Thoracic aorta (tissue), 2 donors: ENCODE results near the gene ABCB11. TPM values are rescaled to one million over a fixed set of nuclear protein-coding genes. Genes with fewer than 3 reads are reported as not detected.
"Not testable (repeated sequence)": the region's sequence is repeated elsewhere in the genome, so short reads cannot be mapped to it uniquely, and the experiment has no call there.

Source experiments
- ATAC-seq: fragments of 150-250 bp; one replicate; pipeline ENCODE4 v1.8.0; 2017; ENCODE audit warnings: low read depth; ENCODE audit not compliant: insufficient number of reproducible peaks, low FRiP score
- DNase-seq: peaks from one replicate; pipeline ENCODE4 v3.0.0-alpha.2; 2020; ENCODE audit warnings: low spot score
- H3K27ac ChIP-seq, 2 donors: fragments of 200-600 bp; sonication (generic); 1 replicate in 1 of 2; 2 replicates in 1 of 2; pipeline ENCODE4 v1.5.1; 2016; ENCODE audit warnings: mild to moderate bottlenecking in 2 of 2, moderate library complexity in 2 of 2
- H3K27me3 ChIP-seq: fragments of 200-600 bp; sonication (generic); replicated peaks from 2 replicates; pipeline ENCODE4 v1.6.0; 2016; ENCODE audit warnings: mild to moderate bottlenecking; ENCODE audit not compliant: insufficient read depth
- H3K36me3 ChIP-seq: fragments of 200-600 bp; sonication (generic); one replicate; pipeline ENCODE4 v1.5.1; 2016
- H3K4me1 ChIP-seq, 2 donors: fragments of 200-600 bp; sonication (generic); 1 replicate in 1 of 2; 2 replicates in 1 of 2; pipeline versions ENCODE4 v1.5.1 to v1.6.0; 2016; ENCODE audit warnings: low read depth in 2 of 2, mild to moderate bottlenecking in 1 of 2; ENCODE audit not compliant: control insufficient read depth in 1 of 2
- H3K4me3 ChIP-seq: fragments of 200-600 bp; sonication (generic); 2 replicates; pipeline ENCODE4 v1.5.1; 2016; ENCODE audit warnings: mild to moderate bottlenecking
- H3K9me3 ChIP-seq: fragments of 200-600 bp; sonication (generic); 2 replicates; pipeline ENCODE4 v1.5.1; 2016
- CTCF ChIP-seq: fragments of 200-600 bp; sonication (generic); IDR thresholded peaks from one replicate; pipeline ENCODE4 v1.5.1; 2019; ENCODE audit warnings: antibody characterized with exemption
- total RNA-seq, 2 donors: library from RNA; depleted of rRNA; stranded (reverse); fragments of >200 nt; gene quantifications; one replicate each; pipeline versions ENCODE4 v1.1.0 to v1.2.3, GENCODE V29; 2016

ABCB11 gene
- total RNA-seq, 2 donors from 2014 or later = not detected

- no peak for TF ChIP-seq CTCF
- Histone ChIP-seq H3K27me3 (no peaks in the 10 kb centered on the region), H3K9me3 (no peaks in the 10 kb centered on the region), H3K27ac (no peak overlapping the region), H3K36me3 (no peaks in the 10 kb centered on the region), H3K4me1 (no peaks in the 10 kb centered on the region), H3K4me3 (no peak overlapping the region)
- ATAC-seq (no peak), DNase-seq (no peak)
Measured at GRCh38 chr2:169018390-169018789, 12.7 kb downstream of the ABCB11 start.

- ATAC-seq (no peak), DNase-seq (no peak)
- Histone ChIP-seq H3K27me3 (no peaks in the 10 kb centered on the region), H3K4me3 (no peak overlapping the region), H3K4me1 (no peaks in the 10 kb centered on the region), H3K9me3 (no peaks in the 10 kb centered on the region), H3K27ac (no peak overlapping the region), H3K36me3 (no peaks in the 10 kb centered on the region)
- TF ChIP-seq CTCF = no peak
Measured at GRCh38 chr2:169015943-169016342, 15.2 kb downstream of the ABCB11 start.

GRCh38 chr2:169014780-169015179 lies 16.3 kb downstream of the ABCB11 start:
- Histone ChIP-seq H3K36me3 (no peaks in the 10 kb centered on the region), H3K27me3 (no peaks in the 10 kb centered on the region), H3K4me1 (no peaks in the 10 kb centered on the region), H3K4me3 (no peak overlapping the region), H3K27ac (no peak overlapping the region), H3K9me3 (no peaks in the 10 kb centered on the region)
- ATAC-seq (no peak), DNase-seq (no peak)
- no peak for TF ChIP-seq CTCF

- Histone ChIP-seq H3K36me3 (no peaks in the 10 kb centered on the region), H3K4me3 (no peak overlapping the region), H3K9me3 (no peaks in the 10 kb centered on the region), H3K27ac (no peak overlapping the region), H3K4me1 (no peaks in the 10 kb centered on the region), H3K27me3 (no peaks in the 10 kb centered on the region)
- TF ChIP-seq CTCF = no peak
- DNase-seq (no peak), ATAC-seq (no peak)
Measured at GRCh38 chr2:169013628-169014026, 17.5 kb downstream of the ABCB11 start.

- H3K27me3 ChIP-seq = no peaks in the 10 kb centered on the region
- H3K4me1 ChIP-seq = no peaks in the 10 kb centered on the region
- H3K27ac ChIP-seq = no peak overlapping the region
- DNase-seq (no peak), ATAC-seq (no peak)
- no peaks in the 10 kb centered on the region for H3K9me3 ChIP-seq
- no peak overlapping the region for H3K4me3 ChIP-seq
- no peaks in the 10 kb centered on the region for H3K36me3 ChIP-seq
- TF ChIP-seq CTCF = no peak
Measured at GRCh38 chr2:169012812-169013627, 18.1 kb downstream of the ABCB11 start.

GRCh38 chr2:169012191-169012792 lies 18.8 kb downstream of the ABCB11 start:
- DNase-seq, H3K4me3 ChIP-seq, ATAC-seq, H3K27ac ChIP-seq, H3K36me3 ChIP-seq, H3K4me1 ChIP-seq, H3K27me3 ChIP-seq, H3K9me3 ChIP-seq: not testable (repeated sequence)
